IPS-18c (cell line): Measurements from ENCODE around the gene GDF11.
"Not testable (repeated sequence)": the region's sequence is repeated elsewhere in the genome, so short reads cannot be mapped to it uniquely, and the experiment has no call there.

Experiments
- H3K4me3 ChIP-seq: 2 replicates; pipeline ENCODE4 v1.7.0; 2013; ENCODE audit warnings: low read depth, mild to moderate bottlenecking, low read length, moderate library complexity; ENCODE audit not compliant: insufficient read depth
- H3K9me3 ChIP-seq: one replicate; pipeline ENCODE4 v1.6.1; 2013; ENCODE audit warnings: mild to moderate bottlenecking, low read length, moderate library complexity; ENCODE audit not compliant: control insufficient read depth, insufficient read depth

GDF11 gene

DNA sequence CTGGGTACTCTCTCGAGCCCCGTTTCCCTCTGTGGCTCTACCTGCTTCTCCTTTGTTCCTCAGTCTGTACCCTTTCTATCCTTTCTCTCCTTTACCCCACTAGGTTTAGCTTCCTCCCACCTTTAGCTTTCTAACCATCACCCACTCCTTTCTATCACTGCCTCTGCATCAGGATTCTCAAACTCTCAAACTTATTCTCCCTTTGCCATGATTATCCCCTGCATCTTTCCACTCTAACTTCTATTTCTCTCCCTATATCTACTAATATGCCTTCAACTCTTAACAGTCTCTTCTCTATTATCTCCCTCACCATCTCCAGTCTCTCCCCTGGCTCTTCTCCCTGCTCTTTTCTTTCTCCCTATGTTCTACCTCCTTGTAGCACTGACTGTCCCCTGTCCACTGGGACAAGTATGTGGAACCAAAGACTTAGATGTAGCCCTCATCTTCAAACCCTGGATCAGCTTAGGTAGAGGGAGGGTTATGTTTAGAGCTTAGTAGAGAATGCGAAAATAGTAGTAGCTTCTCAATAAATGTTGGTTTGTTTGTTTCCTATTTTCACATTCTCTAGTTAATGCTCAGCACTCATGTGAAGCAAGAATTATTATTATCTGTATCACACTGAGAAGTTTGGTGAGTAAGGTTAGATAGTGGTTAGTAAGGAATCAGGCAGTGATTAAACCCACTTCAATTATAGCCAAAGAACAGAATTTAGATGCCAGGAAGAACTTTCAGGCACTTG is 3.4 kb downstream of the GDF11 start:
- Histone ChIP-seq H3K4me3 (peak overlapping the region; percentile 46), H3K9me3 (peaks cover 2% of the 10 kb centered on the region)

DNA sequence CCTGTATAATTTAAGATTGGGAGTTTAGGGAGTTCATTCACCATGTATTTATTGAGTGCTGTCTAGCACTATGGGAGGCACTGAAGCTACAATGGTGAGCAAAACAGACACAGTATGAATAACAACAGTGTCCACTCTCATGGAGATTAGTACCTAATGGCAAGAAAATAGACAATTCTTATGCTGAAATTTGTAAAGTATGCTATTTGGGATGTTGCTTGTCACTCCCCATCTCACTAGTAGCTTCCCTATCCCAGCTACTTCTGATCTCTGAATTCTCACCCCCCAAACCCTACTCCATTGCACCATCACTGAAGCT is 4.0 kb downstream of the GDF11 start:
- Histone ChIP-seq H3K9me3 (peaks cover 2% of the 10 kb centered on the region), H3K4me3 (0 out of 2 replicates have a peak overlapping the region, but pooled peaks have one; percentile 28)

DNA sequence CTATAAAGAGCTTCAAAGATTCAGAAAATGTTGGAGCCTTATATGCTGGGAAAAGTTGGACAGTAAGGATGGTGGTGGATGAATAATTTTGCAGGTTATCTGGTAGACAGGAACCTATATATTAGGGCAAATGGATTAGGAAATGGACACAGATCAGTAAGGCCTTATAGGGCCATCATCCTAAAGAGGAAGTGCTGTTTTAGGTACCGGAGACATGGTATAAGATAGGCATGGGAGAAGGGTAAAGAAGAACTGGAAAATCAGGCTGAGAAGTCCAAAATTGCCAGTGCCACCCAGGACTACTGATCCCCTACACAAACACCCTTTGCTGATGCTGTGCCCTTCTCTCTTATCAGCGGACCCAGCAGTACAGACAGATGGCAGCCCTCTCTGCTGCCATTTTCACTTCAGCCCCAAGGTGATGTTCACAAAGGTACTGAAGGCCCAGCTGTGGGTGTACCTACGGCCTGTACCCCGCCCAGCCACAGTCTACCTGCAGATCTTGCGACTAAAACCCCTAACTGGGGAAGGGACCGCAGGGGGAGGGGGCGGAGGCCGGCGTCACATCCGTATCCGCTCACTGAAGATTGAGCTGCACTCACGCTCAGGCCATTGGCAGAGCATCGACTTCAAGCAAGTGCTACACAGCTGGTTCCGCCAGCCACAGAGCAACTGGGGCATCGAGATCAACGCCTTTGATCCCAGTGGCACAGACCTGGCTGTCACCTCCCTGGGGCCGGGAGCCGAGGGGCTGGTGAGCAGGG is 5.5 kb downstream of the GDF11 start:
- Histone ChIP-seq H3K9me3 (peaks cover 2% of the 10 kb centered on the region), H3K4me3 (no peak overlapping the region)

DNA sequence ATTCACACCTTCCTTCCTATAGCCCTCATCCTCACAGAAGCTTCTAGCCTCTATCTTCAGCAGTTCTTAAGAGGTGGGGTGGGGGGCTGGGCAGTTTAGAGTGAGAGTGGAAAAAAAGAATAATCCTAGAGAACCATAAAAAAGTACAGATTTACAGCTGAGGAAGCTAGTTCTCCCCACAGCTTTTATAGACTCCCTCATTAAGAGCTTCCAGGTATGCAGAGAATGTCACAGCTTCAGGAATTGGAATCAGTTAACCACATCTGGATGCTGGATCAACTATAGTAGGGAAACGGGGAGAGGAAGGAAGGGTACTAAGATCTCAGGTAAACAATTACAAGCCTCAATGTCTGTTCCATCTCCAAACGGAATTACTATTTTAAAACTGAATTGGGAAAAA is 12.3 kb downstream of the GDF11 start:
- Histone ChIP-seq H3K9me3 (peaks cover 2% of the 10 kb centered on the region), H3K4me3 (no peak overlapping the region)

DNA sequence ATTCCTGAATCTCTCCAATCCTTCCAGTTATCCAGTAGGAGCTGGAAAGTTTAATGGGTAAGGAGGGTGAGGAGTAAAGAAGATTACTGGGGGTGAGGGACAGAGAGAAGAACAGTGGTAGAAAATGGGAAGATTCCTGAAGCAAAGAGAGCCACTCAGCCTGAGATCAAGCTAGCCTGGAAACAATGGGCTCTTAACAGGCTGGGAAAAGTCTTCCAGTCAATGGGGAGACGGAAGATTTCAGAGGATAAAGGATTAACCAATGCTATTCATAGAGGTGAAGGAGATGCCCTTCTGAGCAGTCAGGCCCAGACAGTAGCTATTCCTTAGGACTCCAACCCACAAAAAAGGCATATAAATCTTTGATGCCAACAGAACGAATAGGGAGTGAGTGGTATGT is 14.8 kb downstream of the GDF11 start:
- peaks cover 2% of the 10 kb centered on the region for H3K9me3 ChIP-seq
- no peak overlapping the region for H3K4me3 ChIP-seq

DNA sequence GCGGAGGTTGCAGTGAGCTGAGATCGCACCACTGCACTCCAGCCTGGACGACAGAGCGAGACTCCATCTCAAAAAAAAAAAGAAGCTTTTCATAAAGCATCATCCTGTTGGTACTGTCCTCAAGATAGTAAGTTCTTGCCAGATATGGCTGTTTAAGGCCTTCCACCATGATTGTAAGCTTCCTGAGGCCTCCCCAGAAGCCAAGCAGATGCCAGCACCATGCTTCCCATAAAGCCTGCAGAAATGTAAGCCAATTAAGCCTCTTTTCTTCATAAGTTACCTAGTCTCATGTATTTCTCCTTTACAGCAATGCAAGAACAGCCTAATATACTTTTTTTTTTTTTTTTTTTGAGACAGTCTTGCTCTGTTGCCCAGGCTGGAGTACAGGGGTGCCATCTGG is 15.7 kb downstream of the GDF11 start:
- not testable (repeated sequence) for H3K9me3 ChIP-seq, H3K4me3 ChIP-seq

DNA sequence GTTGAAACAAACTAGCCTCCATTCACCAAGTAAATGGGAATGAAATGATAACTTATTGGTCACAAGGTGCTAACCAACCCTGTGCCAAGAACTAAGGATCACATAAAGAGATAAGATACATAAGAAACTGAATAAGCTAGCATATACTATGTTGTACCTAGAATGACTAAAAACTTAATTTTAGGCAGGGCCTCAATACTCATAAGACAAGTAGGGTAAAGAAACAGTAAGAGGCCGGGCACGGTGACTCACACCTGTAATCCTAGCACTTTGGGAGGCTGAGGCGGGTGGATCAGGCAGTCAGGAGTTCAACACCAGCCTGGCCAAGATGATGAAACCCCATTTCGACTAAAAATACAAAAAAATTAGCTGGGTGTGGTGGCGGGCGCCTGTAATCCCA is 17.7 kb downstream of the GDF11 start:
- H3K4me3 ChIP-seq = no peak overlapping the region
- H3K9me3 ChIP-seq = peaks cover 2% of the 10 kb centered on the region

DNA sequence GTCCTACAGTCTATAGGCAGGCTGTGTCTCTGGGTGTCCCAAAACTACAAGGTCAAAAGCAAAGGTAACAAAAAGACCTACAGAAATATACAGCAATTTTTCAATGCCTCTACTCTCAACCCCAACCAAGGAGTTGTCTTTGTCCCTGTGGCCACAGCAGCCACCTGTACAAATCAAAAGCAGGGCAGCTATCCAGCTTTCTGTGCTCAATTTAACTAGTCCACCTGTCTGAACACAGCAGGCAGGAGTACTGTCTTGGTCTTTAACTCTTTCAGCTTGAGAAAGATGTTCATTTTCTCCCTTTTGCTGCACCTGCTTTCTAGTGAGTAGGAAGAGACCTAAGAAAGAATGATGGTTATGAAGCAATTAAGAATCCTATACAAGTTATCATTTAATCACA is 19.7 kb downstream of the GDF11 start:
- Histone ChIP-seq H3K9me3 (peaks cover 2% of the 10 kb centered on the region), H3K4me3 (no peak overlapping the region)

DNA sequence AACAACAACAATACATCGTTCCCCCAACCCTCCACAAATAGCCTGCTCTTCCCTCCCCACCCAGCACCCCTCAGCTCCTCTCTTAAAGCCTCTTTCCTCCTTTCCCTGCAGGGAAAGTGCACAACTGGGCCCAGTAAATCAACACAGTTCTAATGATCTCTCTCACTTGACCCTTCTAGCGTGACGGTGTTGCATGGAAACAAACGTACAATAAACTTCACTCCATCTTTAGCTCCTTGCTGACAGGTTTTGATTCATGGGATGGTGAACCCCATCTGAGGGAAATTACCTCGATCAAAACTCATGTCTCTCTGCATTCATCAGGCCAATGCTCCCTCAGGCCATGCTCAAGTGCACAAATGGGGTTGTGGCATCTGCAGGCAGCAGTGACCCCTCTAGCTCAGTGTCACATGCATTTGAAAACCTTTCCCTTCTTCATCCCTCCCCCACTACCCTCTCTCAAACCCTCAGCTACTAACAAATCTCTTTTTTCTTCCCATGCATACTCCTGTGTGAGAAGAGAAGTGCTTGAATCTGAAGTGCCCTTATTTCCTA is 22.9 kb downstream of the GDF11 start:
- Histone ChIP-seq H3K4me3 (no peak overlapping the region), H3K9me3 (no peaks in the 10 kb centered on the region)

DNA sequence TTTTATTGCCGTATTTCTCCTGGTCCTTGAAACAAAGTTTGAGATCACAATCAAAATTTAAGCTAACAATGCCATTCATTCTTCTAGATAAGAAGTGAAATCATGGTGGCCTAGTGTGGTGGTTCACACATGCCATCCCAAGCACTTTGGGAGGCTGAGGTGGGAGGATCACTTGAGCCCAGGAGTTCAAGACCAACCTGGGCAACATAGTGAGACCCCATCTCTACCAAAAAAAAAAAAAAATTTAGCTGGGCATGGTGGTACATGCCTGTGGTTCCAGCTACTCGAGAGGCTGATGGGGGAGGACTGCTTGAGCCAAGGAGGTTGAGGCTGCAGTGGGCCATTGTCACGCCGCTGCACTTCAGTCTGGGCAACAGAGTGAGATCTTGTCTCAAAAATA is 24.2 kb downstream of the GDF11 start:
- no peak overlapping the region for H3K4me3 ChIP-seq
- H3K9me3 ChIP-seq = no peaks in the 10 kb centered on the region

DNA sequence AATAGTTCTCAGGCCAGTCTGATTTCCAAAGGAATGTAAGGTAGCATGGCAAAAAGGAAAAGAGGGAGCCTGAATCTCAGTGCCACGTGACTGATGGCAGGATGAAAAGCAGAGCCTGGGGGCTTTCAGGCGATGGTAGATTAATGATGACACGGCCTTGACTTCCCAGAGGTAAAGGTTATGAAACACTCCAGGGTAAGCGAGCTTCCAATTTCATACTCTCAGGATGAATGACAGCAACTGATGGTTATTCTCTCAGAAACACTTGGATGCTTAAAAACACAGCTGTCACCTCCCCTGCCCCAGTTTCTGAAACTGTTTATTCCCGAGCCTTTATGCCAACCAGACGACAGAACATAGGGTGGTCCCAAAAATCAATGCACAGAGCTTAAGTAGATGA is 28.8 kb downstream of the GDF11 start:
- Histone ChIP-seq H3K9me3 (no peaks in the 10 kb centered on the region), H3K4me3 (no peak overlapping the region)

DNA sequence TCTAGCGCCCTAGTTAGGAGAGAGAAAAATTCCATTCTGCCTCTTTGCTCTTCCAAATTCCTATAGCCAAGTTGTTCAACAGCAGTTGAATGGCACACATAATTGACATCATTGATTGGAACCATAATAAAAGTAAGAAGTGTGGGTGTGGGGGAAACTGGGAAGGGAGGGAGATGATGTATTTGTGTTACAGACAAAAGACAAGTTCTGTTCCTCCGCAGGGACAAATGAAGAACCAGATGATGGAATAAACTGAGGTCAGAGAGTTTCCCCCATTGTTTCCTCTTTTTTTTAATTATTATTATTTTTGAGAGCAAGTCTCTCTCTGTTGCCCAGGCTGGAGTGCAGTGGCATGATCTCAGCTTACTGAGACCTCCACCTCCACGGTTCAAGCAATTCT is 34.9 kb downstream of the GDF11 start:
- Histone ChIP-seq H3K4me3 (no peak overlapping the region), H3K9me3 (no peaks in the 10 kb centered on the region)

DNA sequence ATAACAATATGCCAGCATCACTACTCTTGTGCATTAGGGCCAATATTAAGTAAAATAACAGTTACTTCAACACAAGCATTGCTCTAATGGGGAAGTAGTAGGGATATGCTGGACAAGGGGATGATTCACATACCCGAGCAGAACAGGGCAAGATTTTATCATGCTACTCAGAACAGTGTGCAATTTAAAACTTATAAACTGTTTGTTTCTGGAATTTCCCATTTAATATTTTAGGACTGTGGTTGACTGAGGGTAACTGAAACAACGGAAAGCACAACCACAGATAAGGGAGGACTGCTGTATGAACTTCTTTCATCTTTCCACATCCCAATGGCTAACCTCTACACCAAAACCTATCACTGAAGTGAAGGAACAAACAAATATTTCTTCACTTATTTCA is 37.8 kb downstream of the GDF11 start:
- H3K9me3 ChIP-seq = no peaks in the 10 kb centered on the region
- no peak overlapping the region for H3K4me3 ChIP-seq

DNA sequence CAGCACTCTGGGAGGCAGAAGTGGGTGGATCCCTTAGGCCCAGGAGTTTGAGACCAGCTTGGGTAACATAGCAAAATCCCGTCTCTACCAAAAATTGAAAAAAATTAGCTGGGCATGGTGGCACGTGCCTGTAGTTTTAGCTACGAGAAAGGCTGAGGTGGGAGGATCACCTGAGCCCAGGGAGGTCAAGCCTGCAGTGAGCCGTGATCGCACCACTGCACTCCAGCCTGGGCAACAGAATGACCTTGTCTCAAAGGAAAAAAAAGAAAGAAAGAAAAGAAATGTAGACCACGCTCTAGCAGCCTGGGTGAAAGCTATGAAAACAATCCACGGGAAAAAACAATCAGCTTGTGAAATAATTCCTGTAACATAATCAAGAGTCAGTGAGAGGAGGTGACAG is 45.6 kb downstream of the GDF11 start:
- Histone ChIP-seq H3K4me3 (no peak overlapping the region), H3K9me3 (no peaks in the 10 kb centered on the region)

DNA sequence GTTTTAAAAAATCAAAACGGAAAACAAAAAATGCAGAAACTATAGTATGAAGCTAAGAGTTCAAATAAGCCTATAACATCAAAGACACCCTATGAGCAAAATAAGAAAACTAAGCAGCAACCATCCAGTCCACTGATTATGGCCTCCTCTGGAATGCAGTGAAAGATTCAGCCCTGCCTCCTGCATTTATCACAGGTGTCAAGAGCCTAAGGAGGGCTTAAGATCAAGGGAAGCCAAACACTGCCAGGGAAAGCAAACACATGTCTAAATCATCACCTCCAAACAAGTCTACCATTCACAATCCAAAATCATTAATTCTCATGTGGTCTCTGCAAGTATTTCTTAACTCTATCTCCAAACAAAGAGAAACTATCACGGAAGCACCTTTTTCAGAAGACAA is 46.2 kb downstream of the GDF11 start:
- H3K9me3 ChIP-seq = no peaks in the 10 kb centered on the region
- H3K4me3 ChIP-seq = no peak overlapping the region

DNA sequence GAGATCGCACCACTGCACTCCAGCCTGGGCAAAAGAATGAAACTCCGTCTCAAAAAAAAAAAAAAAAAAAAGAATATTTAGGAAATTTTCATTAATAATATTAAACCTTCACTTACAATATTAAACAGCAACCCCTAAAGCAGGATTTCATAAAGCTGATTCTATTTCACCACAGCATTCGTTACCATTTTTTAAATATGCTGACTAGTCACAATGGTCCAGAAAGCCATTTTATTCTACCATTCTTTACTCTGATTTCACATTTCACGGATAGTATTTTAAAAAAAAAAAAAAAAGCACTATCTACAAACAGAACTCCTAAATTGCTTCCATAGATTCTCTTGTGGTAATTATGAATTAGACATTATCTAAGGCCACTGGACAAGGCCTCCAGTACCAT is 47.0 kb downstream of the GDF11 start:
- Histone ChIP-seq H3K4me3 (no peak overlapping the region), H3K9me3 (no peaks in the 10 kb centered on the region)

DNA sequence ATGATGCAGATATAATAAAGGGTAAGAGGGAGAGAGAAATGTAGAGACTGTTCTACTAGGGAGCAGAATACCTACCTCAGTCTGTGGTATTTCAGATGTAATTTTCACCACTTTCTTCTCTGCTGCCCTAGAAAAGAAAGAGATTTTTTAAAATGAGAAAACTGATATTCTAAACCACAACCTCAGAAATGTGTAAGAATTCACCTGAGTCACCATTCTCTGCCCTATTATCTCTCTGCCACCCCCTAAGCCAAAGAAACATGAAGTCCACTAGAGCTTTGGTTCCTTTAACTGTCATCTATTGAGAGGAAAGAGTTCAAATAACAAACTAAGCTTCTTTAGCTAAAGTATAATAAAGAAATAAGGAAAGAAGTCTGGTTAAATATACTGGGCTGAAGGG is 53.0 kb downstream of the GDF11 start:
- no peak overlapping the region for H3K4me3 ChIP-seq
- H3K9me3 ChIP-seq = no peaks in the 10 kb centered on the region

DNA sequence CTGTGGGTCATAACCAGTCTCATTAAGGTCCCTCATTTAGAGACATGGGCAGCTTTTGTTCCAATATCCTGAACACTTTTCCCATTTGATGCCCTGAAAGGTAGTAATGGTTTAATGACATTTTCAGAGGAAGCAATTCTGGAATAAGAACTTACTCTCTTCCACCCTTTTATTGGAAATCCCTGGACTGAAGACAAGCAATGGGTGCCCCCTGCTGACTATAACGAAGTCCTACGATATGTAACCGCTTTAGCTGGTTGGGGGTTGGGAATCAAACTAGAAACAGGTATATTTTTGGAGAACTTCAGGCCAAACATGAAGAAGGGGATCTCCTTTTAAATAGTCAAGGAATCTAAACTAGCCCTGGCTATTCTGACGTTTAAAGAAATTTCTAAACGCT is 54.1 kb downstream of the GDF11 start:
- no peaks in the 10 kb centered on the region for H3K9me3 ChIP-seq
- no peak overlapping the region for H3K4me3 ChIP-seq
